ENCODE results near the gene LARP1B. TPM values are rescaled to one million over a fixed set of nuclear protein-coding genes. Genes with fewer than 3 reads are reported as not detected.

Gene LARP1B
- polyA plus RNA-seq, 1 donor from 2014 or later = 30.8 TPM

DNA sequence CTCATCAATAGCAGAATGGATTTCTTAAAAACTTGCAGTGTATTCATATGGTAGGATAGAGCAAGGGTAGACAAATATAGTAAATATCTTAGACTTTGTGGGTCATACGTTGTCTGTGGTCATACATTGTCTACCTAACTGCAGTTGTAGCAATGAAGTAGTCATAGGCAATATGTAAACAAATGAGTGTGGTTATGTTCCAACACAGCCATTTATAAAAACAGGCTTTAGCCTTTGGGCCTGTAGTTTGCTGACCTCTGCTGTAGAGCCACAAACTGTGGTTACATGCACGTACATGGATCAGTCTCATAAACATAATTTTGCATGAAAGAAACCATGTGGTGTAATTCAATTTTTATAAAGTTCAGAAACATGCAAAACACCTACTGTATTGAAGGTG, 98.9 kb downstream of the LARP1B start:
- no peak overlapping the region for H3K9ac ChIP-seq (ENCODE audit: low read length)
- no peak overlapping the region for H3K4me2 ChIP-seq (ENCODE audit: low read length)
- H3F3A ChIP-seq (ENCODE audit: insufficient read depth, low read length, poor library complexity, severe bottlenecking) = no peaks in the 10 kb centered on the region
- TF ChIP-seq RAD21 (conservative IDR thresholded peaks at IDR 0.05) (no peak), SMC3 (conservative IDR thresholded peaks at IDR 0.05; ENCODE audit: poor library complexity) (no peak)
- H4K20me1 ChIP-seq (ENCODE audit: insufficient read depth) = no peaks in the 10 kb centered on the region
- no peak overlapping the region for H3K4me3 ChIP-seq (ENCODE audit: low read length)
- no peaks in the 10 kb centered on the region for H3K9me3 ChIP-seq (ENCODE audit: low read length)
- no peaks in the 10 kb centered on the region for H3K79me2 ChIP-seq (replicated peaks; ENCODE audit: insufficient read depth, low read length)
- no peaks in the 10 kb centered on the region for H3K27me3 ChIP-seq (ENCODE audit: insufficient read depth, low read depth, low read length)
- no peaks in the 10 kb centered on the region for H3K36me3 ChIP-seq (ENCODE audit: insufficient read depth, low read length)
- no peaks in the 10 kb centered on the region for H3K9me2 ChIP-seq (ENCODE audit: insufficient read depth, low read length)
- H2AFZ ChIP-seq (ENCODE audit: low read depth, low read length) = no peak overlapping the region
- H3K27ac ChIP-seq (ENCODE audit: low read length) = no peak overlapping the region

DNA sequence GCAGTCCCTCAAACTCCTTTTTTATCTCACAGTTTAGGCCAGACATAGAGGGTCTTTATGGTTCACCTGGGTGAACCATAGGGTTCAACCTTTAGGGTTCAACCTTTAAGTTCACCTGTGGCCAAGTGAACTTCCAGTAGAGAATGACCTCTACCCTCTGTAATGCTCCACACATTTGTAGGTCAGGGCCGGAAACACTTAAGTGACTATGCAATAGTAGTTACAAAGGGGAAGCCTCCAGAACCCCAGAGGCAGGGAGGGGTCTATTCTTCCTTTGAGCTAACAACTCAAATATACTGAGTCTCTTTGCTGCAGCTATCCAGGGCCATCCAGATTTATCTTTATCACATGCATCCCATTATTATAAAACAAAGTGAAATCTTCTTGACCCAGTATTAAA, 100.0 kb downstream of the LARP1B start:
- Histone ChIP-seq H3K36me3 (ENCODE audit: insufficient read depth, low read length) (no peaks in the 10 kb centered on the region), H3K4me2 (ENCODE audit: low read length) (no peak overlapping the region), H2AFZ (ENCODE audit: low read depth, low read length) (no peak overlapping the region), H3K27me3 (ENCODE audit: insufficient read depth, low read depth, low read length) (no peaks in the 10 kb centered on the region), H3K27ac (ENCODE audit: low read length) (no peak overlapping the region), H3K79me2 (replicated peaks; ENCODE audit: insufficient read depth, low read length) (no peaks in the 10 kb centered on the region), H3K4me3 (ENCODE audit: low read length) (no peak overlapping the region), H3F3A (ENCODE audit: insufficient read depth, low read length, poor library complexity, severe bottlenecking) (no peaks in the 10 kb centered on the region), H3K9me3 (ENCODE audit: low read length) (no peaks in the 10 kb centered on the region), H3K9me2 (ENCODE audit: insufficient read depth, low read length) (no peaks in the 10 kb centered on the region), H3K9ac (ENCODE audit: low read length) (no peak overlapping the region), H4K20me1 (ENCODE audit: insufficient read depth) (no peaks in the 10 kb centered on the region)
- TF ChIP-seq, protein P1, sequence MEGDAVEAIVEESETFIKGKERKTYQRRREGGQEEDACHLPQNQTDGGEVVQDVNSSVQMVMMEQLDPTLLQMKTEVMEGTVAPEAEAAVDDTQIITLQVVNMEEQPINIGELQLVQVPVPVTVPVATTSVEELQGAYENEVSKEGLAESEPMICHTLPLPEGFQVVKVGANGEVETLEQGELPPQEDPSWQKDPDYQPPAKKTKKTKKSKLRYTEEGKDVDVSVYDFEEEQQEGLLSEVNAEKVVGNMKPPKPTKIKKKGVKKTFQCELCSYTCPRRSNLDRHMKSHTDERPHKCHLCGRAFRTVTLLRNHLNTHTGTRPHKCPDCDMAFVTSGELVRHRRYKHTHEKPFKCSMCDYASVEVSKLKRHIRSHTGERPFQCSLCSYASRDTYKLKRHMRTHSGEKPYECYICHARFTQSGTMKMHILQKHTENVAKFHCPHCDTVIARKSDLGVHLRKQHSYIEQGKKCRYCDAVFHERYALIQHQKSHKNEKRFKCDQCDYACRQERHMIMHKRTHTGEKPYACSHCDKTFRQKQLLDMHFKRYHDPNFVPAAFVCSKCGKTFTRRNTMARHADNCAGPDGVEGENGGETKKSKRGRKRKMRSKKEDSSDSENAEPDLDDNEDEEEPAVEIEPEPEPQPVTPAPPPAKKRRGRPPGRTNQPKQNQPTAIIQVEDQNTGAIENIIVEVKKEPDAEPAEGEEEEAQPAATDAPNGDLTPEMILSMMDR (IDR thresholded peaks at IDR 0.05; ENCODE audit: poor library complexity, severe bottlenecking) = no peak
- TF ChIP-seq POLR2AphosphoS5 (IDR thresholded peaks at IDR 0.05) = no peak
- no peak for TF ChIP-seq SMC3 (conservative IDR thresholded peaks at IDR 0.05; ENCODE audit: poor library complexity)
- no peak for TF ChIP-seq MXI1 (conservative IDR thresholded peaks at IDR 0.05; ENCODE audit: poor library complexity, severe bottlenecking)
- TF ChIP-seq EZH2 (IDR thresholded peaks at IDR 0.05; ENCODE audit: borderline replicate concordance, insufficient read depth, low read length, poor library complexity, severe bottlenecking) = no peak
- TF ChIP-seq EP300 (conservative IDR thresholded peaks at IDR 0.05; ENCODE audit: poor library complexity, severe bottlenecking) = no peak
- TF ChIP-seq TAF1 (IDR thresholded peaks at IDR 0.05; ENCODE audit: low read depth) = no peak
- TF ChIP-seq, protein P2, sequence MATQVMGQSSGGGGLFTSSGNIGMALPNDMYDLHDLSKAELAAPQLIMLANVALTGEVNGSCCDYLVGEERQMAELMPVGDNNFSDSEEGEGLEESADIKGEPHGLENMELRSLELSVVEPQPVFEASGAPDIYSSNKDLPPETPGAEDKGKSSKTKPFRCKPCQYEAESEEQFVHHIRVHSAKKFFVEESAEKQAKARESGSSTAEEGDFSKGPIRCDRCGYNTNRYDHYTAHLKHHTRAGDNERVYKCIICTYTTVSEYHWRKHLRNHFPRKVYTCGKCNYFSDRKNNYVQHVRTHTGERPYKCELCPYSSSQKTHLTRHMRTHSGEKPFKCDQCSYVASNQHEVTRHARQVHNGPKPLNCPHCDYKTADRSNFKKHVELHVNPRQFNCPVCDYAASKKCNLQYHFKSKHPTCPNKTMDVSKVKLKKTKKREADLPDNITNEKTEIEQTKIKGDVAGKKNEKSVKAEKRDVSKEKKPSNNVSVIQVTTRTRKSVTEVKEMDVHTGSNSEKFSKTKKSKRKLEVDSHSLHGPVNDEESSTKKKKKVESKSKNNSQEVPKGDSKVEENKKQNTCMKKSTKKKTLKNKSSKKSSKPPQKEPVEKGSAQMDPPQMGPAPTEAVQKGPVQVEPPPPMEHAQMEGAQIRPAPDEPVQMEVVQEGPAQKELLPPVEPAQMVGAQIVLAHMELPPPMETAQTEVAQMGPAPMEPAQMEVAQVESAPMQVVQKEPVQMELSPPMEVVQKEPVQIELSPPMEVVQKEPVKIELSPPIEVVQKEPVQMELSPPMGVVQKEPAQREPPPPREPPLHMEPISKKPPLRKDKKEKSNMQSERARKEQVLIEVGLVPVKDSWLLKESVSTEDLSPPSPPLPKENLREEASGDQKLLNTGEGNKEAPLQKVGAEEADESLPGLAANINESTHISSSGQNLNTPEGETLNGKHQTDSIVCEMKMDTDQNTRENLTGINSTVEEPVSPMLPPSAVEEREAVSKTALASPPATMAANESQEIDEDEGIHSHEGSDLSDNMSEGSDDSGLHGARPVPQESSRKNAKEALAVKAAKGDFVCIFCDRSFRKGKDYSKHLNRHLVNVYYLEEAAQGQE (IDR thresholded peaks at IDR 0.05; ENCODE audit: borderline replicate concordance) = no peak
- no peak for TF ChIP-seq RAD21 (conservative IDR thresholded peaks at IDR 0.05)

DNA sequence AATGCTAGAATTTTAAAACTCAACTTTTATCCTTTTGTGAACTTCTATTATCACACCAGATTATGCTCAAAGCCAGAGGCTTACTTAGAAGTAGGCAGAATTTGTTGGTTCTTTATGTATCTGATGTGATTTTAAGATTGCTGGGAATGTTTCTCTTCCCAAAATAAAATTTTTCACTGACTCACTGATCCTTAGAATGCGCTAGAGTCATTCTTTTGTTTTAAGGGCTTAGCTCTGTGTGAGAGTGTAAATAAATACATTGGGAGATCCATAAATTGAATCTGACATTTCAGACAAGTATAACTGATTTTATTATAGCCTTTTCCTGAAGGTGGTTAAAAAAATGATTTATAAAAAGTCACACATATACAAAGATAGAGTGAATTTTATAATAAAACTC, 101.3 kb downstream of the LARP1B start:
- no peak overlapping the region for H3K9ac ChIP-seq (ENCODE audit: low read length)
- H3K9me2 ChIP-seq (ENCODE audit: insufficient read depth, low read length) = no peaks in the 10 kb centered on the region
- TF ChIP-seq EP300 (conservative IDR thresholded peaks at IDR 0.05; ENCODE audit: poor library complexity, severe bottlenecking) (no peak), EZH2 (IDR thresholded peaks at IDR 0.05; ENCODE audit: borderline replicate concordance, insufficient read depth, low read length, poor library complexity, severe bottlenecking) (no peak), POLR2AphosphoS5 (IDR thresholded peaks at IDR 0.05) (no peak), RAD21 (conservative IDR thresholded peaks at IDR 0.05) (no peak), TAF1 (IDR thresholded peaks at IDR 0.05; ENCODE audit: low read depth) (no peak), SMC3 (conservative IDR thresholded peaks at IDR 0.05; ENCODE audit: poor library complexity) (no peak), MXI1 (conservative IDR thresholded peaks at IDR 0.05; ENCODE audit: poor library complexity, severe bottlenecking) (no peak)
- TF ChIP-seq, protein P2 (IDR thresholded peaks at IDR 0.05; ENCODE audit: borderline replicate concordance) = no peak
- TF ChIP-seq, protein P1 (IDR thresholded peaks at IDR 0.05; ENCODE audit: poor library complexity, severe bottlenecking) = no peak
- no peaks in the 10 kb centered on the region for H3F3A ChIP-seq (ENCODE audit: insufficient read depth, low read length, poor library complexity, severe bottlenecking)
- no peaks in the 10 kb centered on the region for H4K20me1 ChIP-seq (ENCODE audit: insufficient read depth)
- H3K36me3 ChIP-seq (ENCODE audit: insufficient read depth, low read length) = no peaks in the 10 kb centered on the region
- H3K27ac ChIP-seq (ENCODE audit: low read length) = no peak overlapping the region
- H3K9me3 ChIP-seq (ENCODE audit: low read length) = no peaks in the 10 kb centered on the region
- H3K4me2 ChIP-seq (ENCODE audit: low read length) = no peak overlapping the region
- no peaks in the 10 kb centered on the region for H3K27me3 ChIP-seq (ENCODE audit: insufficient read depth, low read depth, low read length)
- H3K79me2 ChIP-seq (replicated peaks; ENCODE audit: insufficient read depth, low read length) = no peaks in the 10 kb centered on the region
- H3K4me3 ChIP-seq (ENCODE audit: low read length) = no peak overlapping the region
- no peak overlapping the region for H2AFZ ChIP-seq (ENCODE audit: low read depth, low read length)
